ENCODE measurements around the gene TEX19. TPM values are rescaled to one million over a fixed set of nuclear protein-coding genes. Genes with fewer than 3 reads are reported as not detected.

The TEX19 gene
- total and polyA plus RNA-seq, 2 of the 4 experiments (the other 2 are of a cell fraction) = under 0.01 to 0.03 TPM

DNA sequence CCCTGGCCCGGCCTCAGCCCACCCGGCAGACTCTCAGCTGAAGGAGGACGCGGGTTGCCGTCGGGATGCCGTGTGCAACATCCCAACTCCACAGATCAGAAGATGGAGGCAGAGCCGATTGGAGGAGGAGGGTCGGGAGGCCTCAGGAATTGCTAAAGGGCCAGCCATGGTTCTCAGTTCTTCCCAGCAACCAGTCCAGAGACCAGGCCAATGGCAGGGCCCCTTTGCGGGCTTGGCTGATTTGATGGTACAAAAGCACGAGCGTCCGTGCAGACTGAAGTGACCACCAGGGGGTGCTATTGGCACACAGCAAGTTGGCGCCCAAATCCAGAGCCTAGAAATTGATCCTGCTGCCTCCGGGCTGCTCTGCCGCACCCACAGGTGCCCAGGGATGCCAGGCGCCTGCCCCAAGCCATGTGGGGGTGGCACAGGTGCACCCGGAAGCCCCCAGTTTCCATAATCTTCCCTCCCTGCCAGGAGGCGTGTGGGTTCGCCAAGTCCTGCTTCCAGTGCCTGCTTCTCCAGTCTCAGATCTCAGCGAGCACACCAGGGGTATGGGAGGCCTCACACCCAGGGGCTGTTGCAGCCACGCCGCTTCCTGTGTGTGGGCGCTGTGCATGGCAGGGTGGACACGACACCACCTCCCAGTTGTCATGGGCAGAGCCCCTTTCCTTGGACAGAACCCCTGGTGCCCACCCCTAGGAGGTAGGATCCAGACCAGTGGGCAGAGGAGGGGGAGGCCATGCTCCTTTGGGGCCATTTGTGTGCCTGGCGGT lies 7.1 kb upstream of the TEX19 start (continued):
- TF ChIP-seq BHLHE40 (IDR thresholded peaks at IDR 0.05; ENCODE audit: low read depth, low read length) = peak; percentile 40; the same call in 1 of the 2 replicates

DNA sequence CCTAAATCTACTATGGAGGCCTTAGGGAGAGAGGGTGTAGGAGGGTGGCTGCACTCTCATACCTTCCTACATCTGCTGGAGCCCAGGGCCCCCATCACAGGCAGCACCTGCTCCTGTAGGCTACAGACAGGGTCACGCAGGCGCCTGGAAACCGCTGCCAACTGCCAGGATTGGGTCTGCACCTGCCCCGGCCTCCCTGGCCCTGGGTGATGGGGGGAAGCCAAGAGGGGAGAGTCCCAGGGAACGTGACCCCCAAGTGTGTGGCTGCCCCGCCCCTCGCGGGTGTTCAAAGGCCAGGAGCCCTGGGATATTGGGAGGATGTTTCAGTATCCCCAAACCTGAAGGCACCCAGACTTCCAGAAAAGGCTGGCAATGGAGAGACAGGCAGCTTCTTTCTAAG lies 5.6 kb upstream of the TEX19 start:
- Histone ChIP-seq H2BK5ac (ENCODE audit: low read depth, low read length, poor library complexity, severe bottlenecking) (no peak overlapping the region), H3K4me1 (ENCODE audit: control insufficient read depth, insufficient read depth, low read length) (peaks cover 5% of the 10 kb centered on the region; the same call in 1 of the 2 replicates), H3K23ac (ENCODE audit: low read depth, low read length) (no peak overlapping the region), H3K36me3 (ENCODE audit: control insufficient read depth, insufficient read depth, low read length) (no peaks in the 10 kb centered on the region), H3K4me2 (ENCODE audit: low read depth, low read length) (no peak overlapping the region), H2AK5ac (ENCODE audit: low read depth, low read length) (no peak overlapping the region), H3K56ac (ENCODE audit: extremely low read depth, insufficient read depth, low read length) (no peak overlapping the region), H2AK9ac (replicated peaks; ENCODE audit: low read depth, low read length, poor library complexity) (no peak overlapping the region), H3K4ac (ENCODE audit: low read depth, low read length) (no peak overlapping the region), H2BK20ac (ENCODE audit: low read depth, low read length) (no peak overlapping the region), H3K9ac (ENCODE audit: low read depth, low read length) (no peak overlapping the region), H4K8ac (ENCODE audit: low read depth in 2 of 2, low read length in 2 of 2) (no peak overlapping the region), H3K79me1 (ENCODE audit: low read depth in 1 of 2, low read length in 2 of 2) (no peaks in the 10 kb centered on the region), H2BK120ac (ENCODE audit: low read depth, low read length) (no peak overlapping the region), H4K20me1 (ENCODE audit: insufficient read depth, low read length) (peaks cover 7% of the 10 kb centered on the region; the same call in 1 of the 2 replicates), H3K27me3 (ENCODE audit: control insufficient read depth, insufficient read depth, low read length) (peaks cover 31% of the 10 kb centered on the region), H4K91ac (ENCODE audit: insufficient read depth, low read depth, low read length) (no peak overlapping the region), H3K4me3 (ENCODE audit: insufficient read depth, low read depth, low read length) (no peak overlapping the region), H3K9me1 (ENCODE audit: insufficient read depth, low read length) (no peaks in the 10 kb centered on the region), H4K5ac (ENCODE audit: low read depth, low read length) (no peak overlapping the region), H2AFZ (replicated peaks; ENCODE audit: low read length, poor library complexity) (no peak overlapping the region), H3K18ac (ENCODE audit: low read depth, low read length) (no peak overlapping the region), H3K9me3 (ENCODE audit: control insufficient read depth, insufficient read depth, low read length) (no peaks in the 10 kb centered on the region), H2BK15ac (ENCODE audit: low read depth, low read length) (no peak overlapping the region), H3K27ac (ENCODE audit: insufficient read depth, low read length) (no peak overlapping the region), H3K14ac (replicated peaks; ENCODE audit: low read depth, low read length) (no peak overlapping the region)
- BruUV-seq (replicated peaks) = no TSS peak
- in situ Hi-C loops (cut with MboI; ENCODE audit: low sequenced_read_pairs) = loop anchor here (5.0 to 10.0 kb wide), 3 partner anchors 54 to 421 kb away; no protein-coding TSS in a partner anchor
- CTCF ChIA-PET = interaction anchor here (1.4 kb wide), 1 partner anchor 15 kb away, joined by 3 read pairs; no protein-coding TSS in a partner anchor
- intact Hi-C loops (cut with micrococcal nuclease) = no loop called here
- POLR2A ChIA-PET (ENCODE audit: unreplicated experiment) = no interaction called here
- no peak for TF ChIP-seq POLR2A (IDR thresholded peaks at IDR 0.05; ENCODE audit: low read depth, low read length)
- no peak for TF ChIP-seq CEBPB (IDR thresholded peaks at IDR 0.05; ENCODE audit: low read depth, low read length)
- TF ChIP-seq CHD1 (IDR thresholded peaks at IDR 0.05; ENCODE audit: low read depth, low read length) = no peak
- TF ChIP-seq NFE2L2 (IDR thresholded peaks at IDR 0.05; ENCODE audit: low read depth, low read length) = no peak
- TF ChIP-seq, protein P1, sequence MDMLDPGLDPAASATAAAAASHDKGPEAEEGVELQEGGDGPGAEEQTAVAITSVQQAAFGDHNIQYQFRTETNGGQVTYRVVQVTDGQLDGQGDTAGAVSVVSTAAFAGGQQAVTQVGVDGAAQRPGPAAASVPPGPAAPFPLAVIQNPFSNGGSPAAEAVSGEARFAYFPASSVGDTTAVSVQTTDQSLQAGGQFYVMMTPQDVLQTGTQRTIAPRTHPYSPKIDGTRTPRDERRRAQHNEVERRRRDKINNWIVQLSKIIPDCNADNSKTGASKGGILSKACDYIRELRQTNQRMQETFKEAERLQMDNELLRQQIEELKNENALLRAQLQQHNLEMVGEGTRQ (IDR thresholded peaks at IDR 0.05; ENCODE audit: low read depth, low read length) = no peak
- no peak for TF ChIP-seq SMC3 (IDR thresholded peaks at IDR 0.05; ENCODE audit: low read depth, low read length)
- TF ChIP-seq MXI1 (IDR thresholded peaks at IDR 0.05; ENCODE audit: borderline replicate concordance, low read depth, low read length) = no peak
- WGBS, 2 experiments (ENCODE audit: extremely low coverage in 2 of 2, insufficient read length in 1 of 2) = 70% methylated on average over 2 of the region's 8 CpGs; no CpG with 5 or more reads in 1 of the 2 experiments
- dilution Hi-C loops (cut with HindIII; ENCODE audit: low sequenced_read_pairs, unreplicated experiment) = no loop called here
- ATAC-seq (ENCODE audit: low read depth) = no peak
- DNase-seq = no peak

Measured in IMR-90 (cell line).